DMS53 treated with DMSO at 0.1 percent for 48 hours (cell line): ENCODE measurements around the gene FAM3A.

Experiments used
- DNase-seq: peaks from one replicate; lab custom pipeline; 2025; ENCODE audit not compliant: unreplicated experiment; lab: John Stamatoyannopoulos, UW

The FAM3A gene

GRCh38 chrX:154481911-154482601 lies 34.0 kb downstream of the FAM3A start:
- no peak for DNase-seq

- no peak for DNase-seq
Observed at GRCh38 chrX:154481195-154481594, 34.8 kb downstream of the FAM3A start.

- peak; percentile 85 for DNase-seq
Observed at GRCh38 chrX:154478728-154479622, 37.1 kb downstream of the FAM3A start, which contains the start of gene LAGE3. Gene LAGE3, minus strand, starts transcription at chrX:154479281. Its CDS starts 366 bp downstream, at chrX:154478915.

GRCh38 chrX:154477891-154478477 lies 38.0 kb downstream of the FAM3A start:
- DNase-seq = no peak

- DNase-seq = no peak
Observed at GRCh38 chrX:154476821-154477220, 39.2 kb downstream of the FAM3A start.

GRCh38 chrX:154473683-154474082 lies 42.3 kb downstream of the FAM3A start:
- DNase-seq = no peak

- no peak for DNase-seq
Observed at GRCh38 chrX:154472685-154473632, 43.1 kb downstream of the FAM3A start.

GRCh38 chrX:154471839-154472684 lies 44.0 kb downstream of the FAM3A start:
- no peak for DNase-seq

GRCh38 chrX:154470914-154471568 lies 45.0 kb downstream of the FAM3A start:
- no peak for DNase-seq

GRCh38 chrX:154470434-154470833 lies 45.6 kb downstream of the FAM3A start:
- no peak for DNase-seq

GRCh38 chrX:154469880-154470279 lies 46.2 kb downstream of the FAM3A start:
- DNase-seq = no peak

GRCh38 chrX:154469114-154469513 lies 46.9 kb downstream of the FAM3A start:
- DNase-seq = no peak

GRCh38 chrX:154468217-154468616 lies 47.8 kb downstream of the FAM3A start:
- no peak for DNase-seq

- DNase-seq = no peak
Observed at GRCh38 chrX:154467556-154467955, 48.5 kb downstream of the FAM3A start.

GRCh38 chrX:154466907-154467306 lies 49.1 kb downstream of the FAM3A start:
- no peak for DNase-seq

GRCh38 chrX:154466036-154466435 lies 50.0 kb downstream of the FAM3A start:
- no peak for DNase-seq

- DNase-seq = no peak
Observed at GRCh38 chrX:154465601-154466000, 50.4 kb downstream of the FAM3A start.

- DNase-seq = no peak
Observed at GRCh38 chrX:154464806-154465365, 51.1 kb downstream of the FAM3A start.
